Endothelial cell of umbilical vein (primary cell): ENCODE measurements around the gene SLC25A21. TPM values are rescaled to one million over a fixed set of nuclear protein-coding genes. Genes with fewer than 3 reads are reported as not detected.

ENCODE experiments used
- BruUV-seq: library from RNA; stranded (reverse); fragments of 400-500 nt; replicated peaks from 2 replicates; lab custom pipeline; 2021; lab: Mats Ljungman, UMichigan
- CTCF ChIA-PET: fragments of 300-600, 350-600 bp; sonication (Branson Sonifier 250); formaldehyde crosslinking; loops from one replicate; lab custom pipeline; 2021; ENCODE audit warnings: antibody characterized with exemption, inconsistent platforms; lab: Charles Lee
- POLR2A ChIA-PET: fragments of 300-600, 350-600 bp; sonication (Branson Sonifier 250); formaldehyde crosslinking; loops from one replicate; lab custom pipeline; 2021; ENCODE audit warnings: antibody characterized with exemption, inconsistent platforms; lab: Charles Lee
- DNase-seq: peaks from one replicate; pipeline ENCODE4 v3.0.0-alpha.2; 2011; ENCODE audit warnings: low read depth, low spot score
- FAIRE-seq: peaks from 2 replicates; lab custom pipeline; 2011; peaks lifted over from hg19 to GRCh38; lab: Jason Lieb, UNC
- H2AFZ ChIP-seq: 2 replicates; pipeline ENCODE4 v1.6.0; 2012; ENCODE audit warnings: low read depth, low read length, control low read depth, inconsistent platforms
- H3K27ac ChIP-seq: 2 replicates; pipeline ENCODE4 v1.5.1; 2011; ENCODE audit warnings: low read depth, mild to moderate bottlenecking, control low read depth, low read length, moderate library complexity; ENCODE audit not compliant: insufficient read depth
- H3K27me3 ChIP-seq, 2 experiments: 2 replicates each; pipeline versions ENCODE4 v1.6.0 to v1.6.1; 2011; ENCODE audit warnings: low read length in 2 of 2, mixed read lengths in 1 of 2; ENCODE audit not compliant: control insufficient read depth in 2 of 2, insufficient read depth in 2 of 2
- H3K36me3 ChIP-seq, 2 experiments: 2 replicates in 1 of 2; 3 replicates in 1 of 2; pipeline ENCODE4 v1.5.1; 2011; ENCODE audit warnings: low read length in 2 of 2, mild to moderate bottlenecking in 1 of 2, moderate library complexity in 1 of 2; ENCODE audit not compliant: control insufficient read depth in 2 of 2, insufficient read depth in 2 of 2; ENCODE audit errors: extremely low read depth in 1 of 2
- H3K4me1 ChIP-seq: 3 replicates; pipeline ENCODE4 v1.5.1; 2011; ENCODE audit warnings: mild to moderate bottlenecking, low read length; ENCODE audit not compliant: control insufficient read depth, insufficient read depth; ENCODE audit errors: extremely low read depth
- H3K4me2 ChIP-seq: 2 replicates; pipeline ENCODE4 v1.6.1; 2011; ENCODE audit warnings: low read length, control low read depth, mixed read lengths; ENCODE audit not compliant: insufficient read depth
- H3K4me3 ChIP-seq, 3 experiments: fragments of 200-600 bp in 1 of 3; sonication (generic), shearing (Covaris generic) in 1 of 3; replicated peaks in 1 of 3; 2 replicates each; pipeline ENCODE4 v1.5.1; 2011 to 2016; ENCODE audit warnings: control low read depth in 3 of 3, low read length in 3 of 3, mild to moderate bottlenecking in 2 of 3, inconsistent platforms in 1 of 3, low read depth in 1 of 3, moderate library complexity in 1 of 3; ENCODE audit not compliant: insufficient read depth in 1 of 3
- H3K79me2 ChIP-seq: 2 replicates; pipeline ENCODE4 v1.6.0; 2012; ENCODE audit warnings: low read length, inconsistent platforms; ENCODE audit not compliant: control insufficient read depth, insufficient read depth
- H3K9ac ChIP-seq: replicated peaks from 2 replicates; pipeline ENCODE3; 2011; ENCODE audit warnings: low read length, control low read depth; ENCODE audit not compliant: insufficient read depth; ENCODE audit errors: extremely low read depth
- H3K9me1 ChIP-seq: replicated peaks from 3 replicates; pipeline ENCODE4 v1.6.0; 2011; ENCODE audit warnings: mild to moderate bottlenecking, low read length; ENCODE audit not compliant: control insufficient read depth, insufficient read depth; ENCODE audit errors: extremely low read depth
- H3K9me3 ChIP-seq: replicated peaks from 2 replicates; pipeline ENCODE4 v1.5.1; 2012; ENCODE audit warnings: low read length, inconsistent platforms; ENCODE audit not compliant: control insufficient read depth, insufficient read depth
- H4K20me1 ChIP-seq: replicated peaks from 2 replicates; pipeline ENCODE3; 2011; ENCODE audit warnings: mild to moderate bottlenecking, low read length; ENCODE audit not compliant: control insufficient read depth, insufficient read depth; ENCODE audit errors: extremely low read depth
- EZH2 ChIP-seq: IDR thresholded peaks from 2 replicates; pipeline ENCODE4 v1.6.1; 2012; ENCODE audit warnings: borderline replicate concordance, low read depth, mild to moderate bottlenecking, moderate library complexity, low read length, inconsistent platforms; ENCODE audit not compliant: severe bottlenecking
- FOS ChIP-seq: IDR thresholded peaks from 2 replicates; pipeline ENCODE4 v1.6.1; 2011; ENCODE audit warnings: mild to moderate bottlenecking, low read length, moderate library complexity, borderline replicate concordance; ENCODE audit not compliant: insufficient read depth
- GATA2 ChIP-seq: IDR thresholded peaks from 2 replicates; pipeline ENCODE4 v1.7.0; 2011; ENCODE audit warnings: low read depth, mild to moderate bottlenecking, moderate library complexity, mixed read lengths, low read length; ENCODE audit not compliant: insufficient read length, insufficient read depth
- JUN ChIP-seq: IDR thresholded peaks from 2 replicates; pipeline ENCODE4 v1.6.1; 2011; ENCODE audit warnings: borderline replicate concordance, low read depth; ENCODE audit not compliant: insufficient read length, insufficient read depth
- MYC ChIP-seq: IDR thresholded peaks from one replicate; pipeline ENCODE4 v1.6.1; 2011; ENCODE audit warnings: mild to moderate bottlenecking, low read depth, low read length
- POLR2A ChIP-seq: IDR thresholded peaks from 2 replicates; pipeline ENCODE4 v1.6.1; 2012; ENCODE audit warnings: low read depth, mild to moderate bottlenecking, control low read depth, low read length
- POLR2AphosphoS5 ChIP-seq: IDR thresholded peaks from 2 replicates; pipeline ENCODE4 v1.6.1; 2012; ENCODE audit warnings: low read depth, mild to moderate bottlenecking, control low read depth, low read length, moderate library complexity; ENCODE audit not compliant: insufficient read depth
- dilution Hi-C: fragments of 300-500 bp; cut with MboI; formaldehyde crosslinking; loops from one replicate; pipeline ENCODE4 v1.15.0; 2019; ENCODE audit warnings: low sequenced_read_pairs; ENCODE audit not compliant: extremely low pct_ligation_motif_present
- intact Hi-C: fragments of 100-400 bp; cut with micrococcal nuclease; formaldehyde crosslinking; loops from one replicate; pipeline ENCODE4 v1.10.0; 2022
- polyA plus RNA-seq, 4 experiments: library from polyadenylated mRNA; depleted of rRNA in 3 of 4; stranded (reverse) in 3 of 4; unstranded in 1 of 4; fragments of >200 nt; gene quantifications; 2 replicates each; pipeline versions ENCODE4 v1.2.1 to v1.2.3, GENCODE V29; 2011 to 2012; ENCODE audit warnings: missing spikeins in 1 of 4
- total RNA-seq: library from RNA; stranded (reverse); gene quantifications from 2 replicates; pipeline ENCODE4 v1.2.3, GENCODE V29; 2021
- TF ChIP-seq, protein P1 (sequence below): IDR thresholded peaks from 2 replicates; pipeline ENCODE4 v1.6.1; 2011; ENCODE audit not compliant: insufficient read depth, insufficient read length
- TF ChIP-seq, protein P2 (sequence below), 2 donors: IDR thresholded peaks; 1 replicate in 1 of 2; 2 replicates in 1 of 2; pipeline ENCODE4 v1.5.1; 2011; ENCODE audit warnings: low read length in 2 of 2, mild to moderate bottlenecking in 2 of 2, moderate library complexity in 2 of 2, control low read depth in 1 of 2, inconsistent platforms in 1 of 2, low read depth in 1 of 2; ENCODE audit not compliant: insufficient read depth in 1 of 2; ENCODE audit errors: extremely low read depth in 1 of 2

Gene SLC25A21
- total and polyA plus RNA-seq, 2 donors (not counting 3 experiments of a cell fraction or from before 2014, with no cell fraction given), result 0.98 to 1.4 TPM

DNA sequence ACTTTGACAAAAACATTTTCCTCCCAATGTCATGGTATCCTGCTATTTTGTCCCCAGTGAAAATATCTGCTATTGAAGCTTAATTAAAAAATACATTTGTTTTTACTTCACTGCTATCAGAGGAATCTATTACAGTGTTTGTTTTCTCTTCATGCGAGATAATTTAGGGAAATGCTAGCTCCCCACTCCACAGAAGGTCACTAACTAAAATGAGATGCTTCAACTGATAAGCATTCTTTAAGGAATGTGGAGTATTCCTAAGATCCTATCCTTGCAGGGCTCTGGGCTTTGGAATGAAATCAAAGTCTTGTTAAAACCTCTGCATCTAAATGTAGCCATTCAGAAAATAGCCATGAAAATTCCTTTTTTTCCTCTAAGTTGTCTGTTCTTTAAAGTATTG, 471.3 kb downstream of the SLC25A21 start:
- Histone ChIP-seq H3K4me3 (no peak overlapping the region), H3K4me2 (no peak overlapping the region), H3K36me3 (no peaks in the 10 kb centered on the region), H3K9ac (no peak overlapping the region), H3K79me2 (no peaks in the 10 kb centered on the region), H3K27ac (no peak overlapping the region), H3K9me3 (no peaks in the 10 kb centered on the region), H4K20me1 (no peaks in the 10 kb centered on the region), H3K9me1 (no peaks in the 10 kb centered on the region), H3K4me1 (no peaks in the 10 kb centered on the region), H2AFZ (no peak overlapping the region), H3K27me3 (no peaks in the 10 kb centered on the region)
- intact Hi-C loops (no loop called here), dilution Hi-C loops (no loop called here)
- DNase-seq, result no peak
- ChIA-PET CTCF (interaction anchor here (0.9 kb wide), 1 partner anchor 24 kb away, joined by 4 read pairs; no protein-coding TSS in a partner anchor), POLR2A (no interaction called here)
- FAIRE-seq, result no peak
- no TSS peak for BruUV-seq
- TF ChIP-seq, protein P1, sequence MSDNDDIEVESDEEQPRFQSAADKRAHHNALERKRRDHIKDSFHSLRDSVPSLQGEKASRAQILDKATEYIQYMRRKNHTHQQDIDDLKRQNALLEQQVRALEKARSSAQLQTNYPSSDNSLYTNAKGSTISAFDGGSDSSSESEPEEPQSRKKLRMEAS, result no peak
- TF ChIP-seq GATA2, result no peak
- no peak for TF ChIP-seq JUN
- no peak for TF ChIP-seq POLR2AphosphoS5
- no peak for TF ChIP-seq POLR2A
- TF ChIP-seq MYC, result no peak
- TF ChIP-seq, protein P2, sequence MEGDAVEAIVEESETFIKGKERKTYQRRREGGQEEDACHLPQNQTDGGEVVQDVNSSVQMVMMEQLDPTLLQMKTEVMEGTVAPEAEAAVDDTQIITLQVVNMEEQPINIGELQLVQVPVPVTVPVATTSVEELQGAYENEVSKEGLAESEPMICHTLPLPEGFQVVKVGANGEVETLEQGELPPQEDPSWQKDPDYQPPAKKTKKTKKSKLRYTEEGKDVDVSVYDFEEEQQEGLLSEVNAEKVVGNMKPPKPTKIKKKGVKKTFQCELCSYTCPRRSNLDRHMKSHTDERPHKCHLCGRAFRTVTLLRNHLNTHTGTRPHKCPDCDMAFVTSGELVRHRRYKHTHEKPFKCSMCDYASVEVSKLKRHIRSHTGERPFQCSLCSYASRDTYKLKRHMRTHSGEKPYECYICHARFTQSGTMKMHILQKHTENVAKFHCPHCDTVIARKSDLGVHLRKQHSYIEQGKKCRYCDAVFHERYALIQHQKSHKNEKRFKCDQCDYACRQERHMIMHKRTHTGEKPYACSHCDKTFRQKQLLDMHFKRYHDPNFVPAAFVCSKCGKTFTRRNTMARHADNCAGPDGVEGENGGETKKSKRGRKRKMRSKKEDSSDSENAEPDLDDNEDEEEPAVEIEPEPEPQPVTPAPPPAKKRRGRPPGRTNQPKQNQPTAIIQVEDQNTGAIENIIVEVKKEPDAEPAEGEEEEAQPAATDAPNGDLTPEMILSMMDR (IDR thresholded peaks at IDR 0.05; ENCODE audit: extremely low read depth in 1 of 2, insufficient read depth in 1 of 2, low read depth in 1 of 2, low read length in 2 of 2), result no peak
- no peak for TF ChIP-seq FOS
- TF ChIP-seq EZH2, result no peak
